HFF-Myc (cell line): Measurements from ENCODE around the gene GDPD5.

Experiments
- DNase-seq: peaks from one replicate; pipeline ENCODE4 v3.0.0-alpha.2; 2011; ENCODE audit warnings: low read depth; ENCODE audit errors: extremely low read depth
- H3K4me3 ChIP-seq: replicated peaks from 2 replicates; pipeline ENCODE4 v1.5.1; 2011; ENCODE audit warnings: low read depth, mild to moderate bottlenecking, control low read depth, low read length
- TF ChIP-seq, protein P1 (sequence below): IDR thresholded peaks from 2 replicates; pipeline ENCODE4 v1.5.1; 2012; ENCODE audit warnings: mild to moderate bottlenecking, low read depth, low read length, control low read depth; ENCODE audit errors: missing control alignments

The GDPD5 gene

GRCh38 chr11:75478783-75479596 is 46.8 kb downstream of the GDPD5 start:
- DNase-seq = no peak
- TF ChIP-seq, protein P1, sequence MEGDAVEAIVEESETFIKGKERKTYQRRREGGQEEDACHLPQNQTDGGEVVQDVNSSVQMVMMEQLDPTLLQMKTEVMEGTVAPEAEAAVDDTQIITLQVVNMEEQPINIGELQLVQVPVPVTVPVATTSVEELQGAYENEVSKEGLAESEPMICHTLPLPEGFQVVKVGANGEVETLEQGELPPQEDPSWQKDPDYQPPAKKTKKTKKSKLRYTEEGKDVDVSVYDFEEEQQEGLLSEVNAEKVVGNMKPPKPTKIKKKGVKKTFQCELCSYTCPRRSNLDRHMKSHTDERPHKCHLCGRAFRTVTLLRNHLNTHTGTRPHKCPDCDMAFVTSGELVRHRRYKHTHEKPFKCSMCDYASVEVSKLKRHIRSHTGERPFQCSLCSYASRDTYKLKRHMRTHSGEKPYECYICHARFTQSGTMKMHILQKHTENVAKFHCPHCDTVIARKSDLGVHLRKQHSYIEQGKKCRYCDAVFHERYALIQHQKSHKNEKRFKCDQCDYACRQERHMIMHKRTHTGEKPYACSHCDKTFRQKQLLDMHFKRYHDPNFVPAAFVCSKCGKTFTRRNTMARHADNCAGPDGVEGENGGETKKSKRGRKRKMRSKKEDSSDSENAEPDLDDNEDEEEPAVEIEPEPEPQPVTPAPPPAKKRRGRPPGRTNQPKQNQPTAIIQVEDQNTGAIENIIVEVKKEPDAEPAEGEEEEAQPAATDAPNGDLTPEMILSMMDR = no peak
- no peak overlapping the region for H3K4me3 ChIP-seq

- H3K4me3 ChIP-seq = no peak overlapping the region
- no peak for DNase-seq
- TF ChIP-seq, protein P1 = no peak
Measured at GRCh38 chr11:75477614-75477935, 48.2 kb downstream of the GDPD5 start.

DNA sequence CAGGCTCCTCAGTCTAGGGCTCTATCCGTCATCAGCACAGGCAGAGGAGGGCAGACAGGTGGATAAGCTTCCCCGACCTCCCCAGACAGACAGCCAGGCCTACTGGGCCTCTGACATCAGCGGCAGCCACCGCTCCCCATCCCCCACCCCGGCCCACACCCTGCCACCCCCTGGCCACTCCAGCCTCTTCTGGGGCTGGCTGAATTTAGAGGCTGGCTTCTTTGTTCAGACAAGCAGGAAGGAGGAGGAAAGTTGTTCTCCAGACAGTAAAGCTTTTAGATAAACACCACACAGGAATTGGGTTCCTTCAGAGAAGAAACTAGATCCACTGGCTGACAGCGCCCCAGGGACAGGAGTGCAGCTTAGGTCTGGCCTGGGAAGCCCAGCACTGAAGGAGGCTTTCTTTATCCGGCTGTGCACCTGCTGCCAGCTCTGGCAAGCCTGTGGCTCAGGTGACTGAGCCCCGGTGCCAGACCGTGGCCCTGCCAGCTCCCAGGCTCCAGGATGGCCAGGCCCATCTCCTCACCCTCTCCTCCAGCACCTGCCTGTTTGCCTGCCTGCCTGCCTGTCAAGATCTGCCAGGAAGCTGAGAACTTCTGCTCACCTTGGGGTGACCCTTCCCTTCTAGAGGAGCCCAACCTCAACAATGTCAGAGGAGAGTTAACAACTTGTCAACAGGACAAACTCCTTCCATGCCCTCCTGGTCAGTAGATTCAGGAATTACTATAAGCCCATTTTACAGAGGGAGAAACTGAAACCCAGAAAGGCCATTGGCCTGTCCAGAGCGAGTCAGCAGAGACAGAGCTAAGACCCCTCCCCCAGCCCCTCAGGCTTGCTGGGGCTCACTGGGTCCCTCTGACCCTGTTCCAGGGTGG is 48.8 kb downstream of the GDPD5 start:
- TF ChIP-seq, protein P1 = no peak
- DNase-seq = no peak
- no peak overlapping the region for H3K4me3 ChIP-seq

DNA sequence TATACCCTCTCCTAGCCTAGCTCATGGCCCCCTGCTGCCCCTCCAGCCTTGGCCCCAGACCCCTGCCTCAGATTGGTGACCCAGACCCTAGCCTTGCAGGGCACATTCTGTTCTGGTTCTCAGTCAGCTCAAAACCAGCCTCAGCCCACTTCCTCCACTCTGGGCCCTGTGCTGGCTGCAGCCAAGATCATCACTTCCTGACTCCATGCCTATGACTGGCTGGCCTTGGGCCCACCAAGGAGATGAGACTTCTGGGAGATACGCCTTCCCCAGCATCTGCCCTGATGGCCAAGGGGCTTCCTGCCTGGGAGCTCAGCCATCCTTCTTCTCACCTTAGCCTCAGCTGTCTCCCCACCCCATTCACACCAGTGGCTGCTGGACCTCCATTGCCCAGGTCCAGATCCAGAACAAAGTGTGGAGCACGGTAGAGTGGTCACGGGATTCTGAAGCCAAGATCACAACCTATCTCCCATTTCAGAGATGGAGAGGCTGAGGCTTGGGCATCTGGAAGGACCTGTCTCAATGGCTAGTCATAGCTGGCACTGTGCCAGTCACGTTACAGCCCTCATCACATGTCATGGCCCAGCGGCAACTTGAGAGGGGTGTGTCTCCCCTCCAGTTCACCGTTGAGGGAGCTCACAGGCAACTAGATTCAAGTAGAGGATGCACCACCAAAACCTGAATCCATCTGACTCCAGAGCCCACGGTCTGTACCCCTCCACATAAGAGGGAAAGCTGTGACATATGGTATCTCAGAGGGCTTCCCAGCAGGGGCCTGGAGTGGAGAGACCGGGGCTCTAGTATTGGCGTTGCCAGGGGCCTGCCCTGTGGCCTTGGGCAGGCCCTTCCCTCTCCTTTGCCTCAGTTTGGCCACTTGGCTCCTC is 49.7 kb downstream of the GDPD5 start:
- peak; percentile 36 for DNase-seq
- no peak overlapping the region for H3K4me3 ChIP-seq
- TF ChIP-seq, protein P1 = no peak

DNA sequence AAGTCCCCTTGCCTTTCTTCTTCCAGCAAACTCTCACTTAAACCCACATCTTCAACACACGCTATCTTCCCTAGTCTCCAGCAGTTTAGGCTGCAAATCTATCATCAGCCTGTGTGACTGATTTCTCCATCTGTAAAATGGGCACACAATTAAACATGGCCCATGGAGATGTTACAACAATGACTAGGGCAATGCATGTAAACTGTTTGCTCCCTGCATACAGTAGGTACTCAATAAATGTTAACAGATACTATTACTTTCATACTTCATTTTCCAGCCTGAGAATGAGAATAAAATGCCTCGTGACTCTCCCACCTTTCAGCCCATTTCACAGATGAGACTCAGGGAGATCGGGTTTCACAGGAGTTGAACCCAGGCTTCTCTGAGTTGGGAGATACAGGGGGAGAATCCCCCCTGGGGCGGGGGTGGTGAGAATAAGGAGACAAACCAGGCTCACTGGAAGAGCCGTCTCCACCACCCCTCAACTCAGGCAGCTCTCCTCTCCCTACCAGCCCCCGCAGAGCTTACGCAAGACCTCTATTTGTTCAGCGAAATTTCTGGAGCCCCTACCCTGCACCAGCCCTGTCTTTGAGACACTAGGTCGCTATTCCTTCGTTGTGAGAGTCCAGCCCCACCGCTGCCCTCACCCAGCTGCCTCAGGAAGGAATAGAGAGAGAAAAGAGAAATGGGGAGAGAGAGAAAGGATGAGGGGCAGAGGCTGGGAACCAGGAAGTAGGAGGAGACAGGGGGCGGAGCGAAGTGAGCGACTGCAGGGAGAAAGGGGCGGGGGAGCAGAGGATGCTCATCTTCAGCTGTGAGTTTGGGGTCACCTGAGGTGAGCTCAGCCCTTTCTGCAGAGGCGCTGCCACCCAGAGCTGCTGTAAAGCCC is 50.6 kb downstream of the GDPD5 start:
- no peak overlapping the region for H3K4me3 ChIP-seq
- no peak for DNase-seq
- TF ChIP-seq, protein P1 = no peak
